GM18870 (cell line): ENCODE measurements around the gene MEX3C.
A peak's percentile ranks its signal among the peaks of the same experiment; 100 is the strongest.

Experiments
- ATAC-seq: cut with Tn5 transposase; IDR thresholded peaks from one replicate; pipeline ENCODE4 v1.9.1; 2021; ENCODE audit warnings: moderate library complexity; ENCODE audit not compliant: unreplicated experiment

Gene MEX3C

GRCh38 chr18:51197661-51198424 is at the start of gene MEX3C:
MEX3C (minus strand) TSS chr18:51197681; CDS start chr18:51197320, 361 bp downstream.
- peak; percentile 80 for ATAC-seq

DNA sequence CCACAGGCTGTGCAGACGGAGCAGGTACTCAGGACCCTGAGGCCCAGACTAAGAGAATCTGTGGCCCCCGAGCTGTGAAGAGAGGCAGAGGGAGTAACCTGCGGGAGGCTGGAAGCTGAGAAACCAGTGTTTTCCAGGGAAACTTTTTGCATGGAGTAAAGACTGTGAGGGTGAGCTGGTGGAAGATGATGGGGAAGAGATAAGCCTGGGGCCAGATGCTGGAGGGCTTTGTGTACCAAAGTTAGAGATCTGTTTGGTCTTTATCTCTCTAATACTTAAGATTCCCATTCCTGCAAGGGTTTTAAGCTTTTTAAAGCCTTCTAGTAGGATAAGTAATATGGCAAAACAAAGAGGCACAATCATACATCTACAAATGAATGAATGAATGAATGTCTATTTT is 43.7 kb upstream of the MEX3C start:
- ATAC-seq: no peak

GRCh38 chr18:51236225-51236624 is 38.7 kb upstream of the MEX3C start:
- ATAC-seq: no peak

DNA sequence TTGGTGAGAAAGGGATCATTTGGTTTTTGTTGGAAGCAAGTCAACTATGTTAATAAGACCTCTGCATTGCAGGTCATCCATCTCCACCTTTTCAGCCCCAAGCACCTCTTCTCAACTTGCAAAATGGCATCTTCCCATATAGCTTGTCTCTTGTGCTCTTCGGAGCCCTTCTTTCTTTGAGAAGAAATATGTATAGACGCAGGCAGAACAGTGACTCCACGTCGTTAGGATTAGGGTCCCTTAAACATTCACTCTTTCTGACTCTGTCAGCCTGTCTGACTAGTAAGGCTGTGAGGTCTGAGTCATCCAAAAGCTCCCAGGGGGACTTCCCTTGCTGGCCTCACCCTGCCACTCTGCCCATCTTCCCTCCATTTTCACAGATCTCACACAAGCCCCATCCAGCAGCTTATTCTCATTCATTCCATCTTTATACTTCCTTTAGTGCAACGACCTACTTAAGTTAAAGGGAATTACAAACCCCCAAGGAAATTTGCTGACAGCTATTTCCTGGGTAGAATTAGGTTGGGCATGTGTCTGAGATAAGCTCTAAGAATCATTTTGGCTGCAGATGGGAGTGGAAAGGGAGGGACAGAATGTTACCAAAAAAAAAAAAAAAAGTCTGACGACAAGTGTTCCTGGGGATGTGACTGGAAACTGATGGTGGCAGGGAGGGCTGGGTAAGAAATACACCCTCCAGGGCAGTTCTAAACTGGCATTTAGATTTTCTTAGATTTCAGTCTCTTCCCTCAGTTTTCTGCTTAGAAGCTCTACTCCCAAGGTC is 37.7 kb upstream of the MEX3C start:
- ATAC-seq: peak; percentile 89

GRCh38 chr18:51234117-51235008 is 36.9 kb upstream of the MEX3C start:
- ATAC-seq: no peak

GRCh38 chr18:51229328-51229727 is 31.8 kb upstream of the MEX3C start:
- ATAC-seq: no peak

- ATAC-seq: no peak
These were observed 30.2 kb upstream of the MEX3C start for GRCh38 chr18:51227660-51228059.

GRCh38 chr18:51226587-51227350 is 29.3 kb upstream of the MEX3C start:
- ATAC-seq: no peak

DNA sequence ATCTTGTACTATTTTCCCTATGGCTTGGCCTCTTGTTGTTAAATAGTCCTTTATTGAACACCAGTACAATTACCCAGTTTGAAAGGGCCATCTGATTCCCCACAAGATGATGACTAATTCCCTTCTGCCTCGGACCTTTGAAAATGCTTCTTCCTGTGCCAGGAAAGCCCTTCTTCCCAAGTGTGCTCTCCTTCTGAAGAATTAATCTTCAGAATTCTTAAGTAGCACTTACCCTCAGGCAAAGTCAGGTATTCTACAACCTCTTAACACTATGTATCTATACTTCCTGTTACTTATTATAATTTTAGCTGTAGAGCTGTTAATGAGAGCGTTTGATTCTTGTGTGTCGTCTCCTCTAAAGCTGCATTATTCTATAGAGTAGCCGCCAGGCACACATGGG is 28.6 kb upstream of the MEX3C start:
- no peak for ATAC-seq

- no peak for ATAC-seq
These were observed 15.1 kb upstream of the MEX3C start for GRCh38 chr18:51212606-51213005.

DNA sequence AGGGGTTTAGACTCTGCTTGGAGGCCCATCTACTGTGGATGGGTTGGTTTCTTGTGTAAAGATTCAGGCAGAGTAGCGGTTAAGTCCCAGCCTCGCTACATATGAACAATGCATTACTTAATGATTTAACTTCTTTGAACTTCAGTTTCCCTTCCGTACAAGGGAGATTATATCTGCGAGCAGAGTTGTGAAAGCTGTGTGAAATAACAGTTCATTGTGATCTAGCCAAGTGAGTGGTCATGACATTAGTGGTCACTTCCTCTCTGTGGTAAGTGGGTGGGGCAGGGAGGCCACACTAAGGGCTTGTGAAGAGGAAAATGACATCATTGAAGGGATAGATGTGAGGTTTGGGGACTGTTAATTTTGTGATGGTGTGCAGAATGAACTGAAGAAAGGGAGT is 14.1 kb upstream of the MEX3C start:
- peak; percentile 97 for ATAC-seq

DNA sequence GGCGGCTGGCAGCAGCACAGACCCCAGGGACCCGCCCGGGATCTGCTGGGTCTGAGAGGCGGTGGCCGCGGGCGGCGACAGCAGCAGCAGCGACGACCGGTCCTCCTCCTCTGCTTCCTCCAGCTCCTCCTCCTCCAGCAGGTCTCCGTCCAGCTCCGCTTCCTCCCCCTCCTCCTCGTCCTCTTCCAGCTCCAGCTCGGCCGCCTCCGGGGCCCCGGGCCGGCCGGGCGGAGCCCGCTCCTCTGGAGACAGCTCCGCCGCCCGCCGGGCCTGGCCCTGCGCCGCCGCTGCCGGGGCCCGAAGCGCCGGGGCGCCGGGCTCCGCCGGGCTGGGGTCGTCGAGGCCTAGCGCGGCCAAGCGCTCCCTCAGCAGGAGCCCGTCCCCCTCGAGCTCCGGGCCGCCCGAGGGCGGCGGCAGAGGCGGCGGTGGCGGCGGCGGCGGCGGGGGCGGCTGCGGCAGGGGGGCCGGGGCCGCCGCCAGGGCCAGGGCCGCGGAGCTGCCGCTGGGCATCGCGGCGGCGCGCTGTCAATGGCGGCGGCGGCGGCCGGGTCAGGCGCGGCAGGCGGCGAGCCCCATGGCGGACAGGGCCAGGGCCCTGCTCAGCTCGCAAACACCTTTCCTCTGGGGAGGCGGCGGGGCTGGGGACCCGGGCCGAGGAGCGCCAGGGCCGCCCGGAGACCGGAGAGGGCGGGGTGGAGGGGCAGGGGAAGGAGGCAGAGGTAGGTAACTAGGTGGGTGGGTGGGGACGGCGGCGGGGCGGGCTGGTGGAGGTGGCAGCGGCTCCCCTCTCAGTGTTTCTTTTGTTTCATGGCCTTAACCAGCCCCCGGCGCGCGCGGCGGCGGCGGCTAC is 445 bp downstream of the MEX3C start:
- ATAC-seq: no peak

- no peak for ATAC-seq
These were observed 1.2 kb downstream of the MEX3C start for GRCh38 chr18:51196118-51196810.

DNA sequence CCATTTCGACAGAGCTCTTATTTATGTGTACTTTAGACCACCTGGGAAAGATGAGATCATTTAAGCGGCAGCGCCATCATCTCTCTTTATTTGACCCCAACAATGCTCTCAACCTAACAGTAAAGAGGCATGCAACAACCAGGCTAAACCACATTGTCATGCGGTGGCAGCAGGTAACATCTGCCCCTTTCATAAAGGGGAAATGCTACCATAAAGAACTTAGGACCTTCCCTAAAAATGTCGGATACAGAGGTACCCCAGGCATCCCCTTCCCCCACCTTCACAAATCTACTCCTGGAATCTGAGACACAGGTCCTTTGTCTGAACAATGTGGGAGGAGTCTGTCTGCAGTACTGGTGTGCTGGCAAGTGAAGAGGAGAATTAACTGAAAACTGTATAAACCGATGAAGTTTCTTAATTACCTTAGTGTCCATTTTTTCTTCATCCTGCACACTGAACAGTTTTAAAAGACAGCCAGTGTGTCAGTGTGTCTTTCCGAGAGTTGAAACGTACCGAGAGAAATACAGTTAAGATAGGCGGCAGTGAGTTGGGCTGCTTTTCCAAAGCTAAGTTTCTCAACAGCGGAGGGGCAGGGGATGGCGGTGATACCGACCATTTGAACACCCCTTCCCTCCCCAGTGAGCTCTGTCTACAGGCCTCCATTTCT is 1.9 kb downstream of the MEX3C start:
- no peak for ATAC-seq

DNA sequence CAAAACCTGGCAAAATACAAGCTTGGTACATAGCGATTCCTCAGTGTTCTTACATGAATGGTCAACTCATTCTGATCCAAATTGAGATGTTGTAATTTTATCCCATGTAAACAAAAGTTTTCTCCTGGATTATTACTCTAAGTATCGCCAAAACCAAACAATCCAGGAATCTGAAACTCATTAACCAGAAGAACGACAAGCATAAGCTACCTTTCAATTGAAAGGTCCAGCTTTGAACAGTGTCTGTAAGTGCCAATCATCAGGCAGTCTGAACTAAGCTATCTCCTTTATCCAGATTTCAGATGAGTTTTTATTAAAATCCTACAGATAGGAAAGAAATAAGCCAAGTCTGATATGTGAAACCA is 2.4 kb downstream of the MEX3C start:
- ATAC-seq: no peak

- no peak for ATAC-seq
These were observed 2.9 kb downstream of the MEX3C start for GRCh38 chr18:51194604-51195003.

GRCh38 chr18:51193621-51194287 is 3.7 kb downstream of the MEX3C start:
- no peak for ATAC-seq

GRCh38 chr18:51192696-51193095 is 4.8 kb downstream of the MEX3C start:
- no peak for ATAC-seq
